Measurements from ENCODE around the gene MDGA2. TPM values are rescaled to one million over a fixed set of nuclear protein-coding genes. Genes with fewer than 3 reads are reported as not detected.

MDGA2 gene
- total and polyA plus RNA-seq, 2 of the 8 experiments (the other 6 are each of a cell fraction or from before 2014, with no cell fraction given), result 0.11 to 0.69 TPM

GRCh38 chr14:47483449-47483848 is 192.0 kb downstream of the MDGA2 start:
- FAIRE-seq (no peak), DNase-seq (ENCODE audit: low read depth in 1 of 2, low spot score in 2 of 2) (no peak)
- no peak overlapping the region for H2BK20ac ChIP-seq (ENCODE audit: low read length)
- H3K9ac ChIP-seq (replicated peaks in 1 of 4; ENCODE audit: extremely low read depth in 1 of 4, low read depth in 3 of 4, low read length in 3 of 4), result no peak overlapping the region
- no peak overlapping the region for H3K56ac ChIP-seq (replicated peaks; ENCODE audit: insufficient read length, low read depth, low read length)
- H3K36me3 ChIP-seq (ENCODE audit: control insufficient read depth in 2 of 4, insufficient read depth in 4 of 4, low read length in 3 of 4), result no peaks in the 10 kb centered on the region; a peak in 1 of 8 replicates
- H3K4ac ChIP-seq (replicated peaks; ENCODE audit: insufficient read length, low read depth, low read length), result no peak overlapping the region
- no peak overlapping the region for H2AFZ ChIP-seq (ENCODE audit: low read length)
- no peak overlapping the region for H2AK5ac ChIP-seq (ENCODE audit: low read depth, low read length)
- no peak overlapping the region for H4K5ac ChIP-seq (ENCODE audit: insufficient read length, low read depth, low read length)
- H3K27ac ChIP-seq (ENCODE audit: low read depth, low read length), result no peak overlapping the region
- no peak overlapping the region for H2BK5ac ChIP-seq (ENCODE audit: low read depth, low read length)
- H3K23me2 ChIP-seq (ENCODE audit: low read depth, low read length), result no peaks in the 10 kb centered on the region
- no peaks in the 10 kb centered on the region; a peak in 1 of 7 replicates for H3K4me1 ChIP-seq (replicated peaks in 1 of 4; ENCODE audit: control insufficient read depth in 3 of 4, insufficient read depth in 4 of 4, low read length in 3 of 4)
- no peaks in the 10 kb centered on the region for H4K20me1 ChIP-seq (replicated peaks in 1 of 2; ENCODE audit: control insufficient read depth in 1 of 2, insufficient read depth in 2 of 2, low read length in 2 of 2)
- no peak overlapping the region for H4K8ac ChIP-seq (ENCODE audit: extremely low read depth, insufficient read depth, low read length)
- no peak overlapping the region for H3K4me3 ChIP-seq (ENCODE audit: extremely low read depth in 1 of 4, insufficient read depth in 2 of 4, low read depth in 3 of 4, low read length in 4 of 4)
- H3K23ac ChIP-seq (ENCODE audit: insufficient read length), result no peak overlapping the region
- POLR2A ChIA-PET (ENCODE audit: partially characterized antibody), result no interaction called here
- no peaks in the 10 kb centered on the region for H3K79me1 ChIP-seq (ENCODE audit: low read depth, low read length)
- no peak overlapping the region for H2BK120ac ChIP-seq (replicated peaks; ENCODE audit: low read depth, low read length)
- no peak overlapping the region for H3K18ac ChIP-seq (ENCODE audit: extremely low read depth, low read length)
- H4K91ac ChIP-seq (replicated peaks; ENCODE audit: insufficient read length, low read length), result no peak overlapping the region
- no peak overlapping the region for H3K14ac ChIP-seq (ENCODE audit: insufficient read length)
- H3K9me3 ChIP-seq (ENCODE audit: insufficient read depth in 2 of 2, low read depth in 1 of 2, low read length in 1 of 2), result peaks cover 0 to 6% of the 10 kb centered on the region in 2 experiments; a peak in 1 of 4 replicates
- H3K4me2 ChIP-seq (ENCODE audit: insufficient read depth in 1 of 2, low read depth in 2 of 2, low read length in 2 of 2), result no peak overlapping the region
- no peak overlapping the region for H2BK12ac ChIP-seq (ENCODE audit: low read depth, low read length)
- no peak overlapping the region for H2BK15ac ChIP-seq (ENCODE audit: low read length)
- no peaks in the 10 kb centered on the region for H3K27me3 ChIP-seq (replicated peaks in 1 of 4; ENCODE audit: control insufficient read depth in 3 of 4, extremely low read depth in 1 of 4, insufficient read depth in 3 of 4, low read length in 3 of 4)
- H3K79me2 ChIP-seq (ENCODE audit: control insufficient read depth in 1 of 2, insufficient read depth in 2 of 2, low read length in 2 of 2), result no peaks in the 10 kb centered on the region
- CTCF ChIA-PET (ENCODE audit: partially characterized antibody), result no interaction called here
- TF ChIP-seq SIN3A (conservative IDR thresholded peaks at IDR 0.05 in 1 of 2, IDR thresholded peaks at IDR 0.05 in 1 of 2; ENCODE audit: low read depth in 1 of 2, low read length in 2 of 2) (no peak), E2F6 (IDR thresholded peaks at IDR 0.05) (no peak), CHD2 (IDR thresholded peaks at IDR 0.05; ENCODE audit: low read length) (no peak), GTF2F1 (IDR thresholded peaks at IDR 0.05; ENCODE audit: borderline replicate concordance, low read depth, low read length) (no peak), ATF2 (IDR thresholded peaks at IDR 0.05; ENCODE audit: low read length) (no peak), SP4 (IDR thresholded peaks at IDR 0.05; ENCODE audit: low read length) (no peak), RAD21 (IDR thresholded peaks at IDR 0.05 in 1 of 2, conservative IDR thresholded peaks at IDR 0.05 in 1 of 2; ENCODE audit: low read depth in 2 of 2, low read length in 2 of 2) (no peak), CBX5 (IDR thresholded peaks at IDR 0.05; ENCODE audit: low read depth, low read length) (no peak), SRF (IDR thresholded peaks at IDR 0.05; ENCODE audit: low read depth, low read length) (no peak), EGR1 (IDR thresholded peaks at IDR 0.05; ENCODE audit: borderline replicate concordance, low read depth, low read length) (no peak), KDM4A (IDR thresholded peaks at IDR 0.05; ENCODE audit: low read depth, low read length, severe bottlenecking) (no peak), ATF3 (IDR thresholded peaks at IDR 0.05; ENCODE audit: insufficient read depth, low read depth, low read length) (no peak)

Measured in H1 (cell line).